Panc1 (cell line): ENCODE results near the gene C5. TPM values are rescaled to one million over a fixed set of nuclear protein-coding genes. Genes with fewer than 3 reads are reported as not detected.

ENCODE experiments used
- ATAC-seq: fragments of 200-7000 bp; cut with Tn5 transposase; 2 replicates; pipeline ENCODE4 v1.9.1; 2020; ENCODE audit warnings: mild to moderate bottlenecking, moderate library complexity
- BruUV-seq: library from RNA; stranded (reverse); fragments of 400-500 nt; replicated peaks from 2 replicates; lab custom pipeline; 2021; lab: Mats Ljungman, UMichigan
- CTCF ChIA-PET: fragments of 300-600 bp; sonication (Branson Sonifier 250); formaldehyde crosslinking; loops from one replicate; lab custom pipeline; 2022; ENCODE audit warnings: antibody characterized with exemption; lab: Charles Lee
- POLR2A ChIA-PET: fragments of 300-600 bp; sonication (Branson Sonifier 250); formaldehyde crosslinking; loops from one replicate; lab custom pipeline; 2022; ENCODE audit warnings: antibody characterized with exemption; lab: Charles Lee
- DNase-seq: peaks from one replicate; pipeline ENCODE4 v3.0.0-alpha.2; 2010; ENCODE audit warnings: low read depth, low spot score
- H3K27ac ChIP-seq: 2 replicates; pipeline ENCODE4 v1.5.1; 2011; ENCODE audit warnings: mild to moderate bottlenecking, low read length, inconsistent platforms
- H3K27me3 ChIP-seq: fragments of 200-500 bp; sonication (Bioruptor generic); 2 replicates; pipeline ENCODE4 v1.6.0; 2014; ENCODE audit warnings: low read length, inconsistent platforms; ENCODE audit not compliant: control insufficient read depth, insufficient read depth
- H3K36me3 ChIP-seq: fragments of 200-500 bp; sonication (Bioruptor generic); 2 replicates; pipeline ENCODE4 v1.5.1; 2014; ENCODE audit warnings: inconsistent platforms, mild to moderate bottlenecking, low read length, moderate library complexity; ENCODE audit not compliant: control insufficient read depth, insufficient read depth
- H3K4me1 ChIP-seq: 2 replicates; pipeline ENCODE4 v1.5.1; 2011; ENCODE audit warnings: inconsistent platforms, mild to moderate bottlenecking, low read length, moderate library complexity; ENCODE audit not compliant: control insufficient read depth, insufficient read depth
- H3K4me3 ChIP-seq, 2 experiments: 2 replicates each; pipeline ENCODE4 v1.5.1; 2011 to 2012; ENCODE audit warnings: low read depth in 2 of 2, low read length in 2 of 2, mild to moderate bottlenecking in 2 of 2, inconsistent platforms in 1 of 2, moderate library complexity in 1 of 2
- H3K9me3 ChIP-seq: fragments of 200-500 bp; sonication (Bioruptor generic); 2 replicates; pipeline ENCODE4 v1.5.1; 2014; ENCODE audit warnings: low read depth, mild to moderate bottlenecking, inconsistent platforms, low read length, moderate library complexity; ENCODE audit not compliant: control insufficient read depth, insufficient read depth
- CTCF ChIP-seq: fragments of 450-650 bp; IDR thresholded peaks from 2 replicates; pipeline ENCODE4 v1.5.1; 2017; ENCODE audit warnings: mild to moderate bottlenecking
- POLR2AphosphoS5 ChIP-seq: IDR thresholded peaks from 2 replicates; pipeline ENCODE4 v1.6.1; 2012; ENCODE audit warnings: mild to moderate bottlenecking, low read depth, low read length, moderate library complexity
- REST ChIP-seq, 2 experiments: IDR thresholded peaks; 2 replicates each; pipeline ENCODE4 v1.6.1; 2011 to 2012; ENCODE audit warnings: low read depth in 2 of 2, control low read depth in 1 of 2, low read length in 1 of 2, mild to moderate bottlenecking in 1 of 2, moderate library complexity in 1 of 2; ENCODE audit not compliant: insufficient read depth in 1 of 2
- SIN3A ChIP-seq: IDR thresholded peaks from 2 replicates; pipeline ENCODE4 v1.6.1; 2012; ENCODE audit warnings: low read depth, mild to moderate bottlenecking, low read length, moderate library complexity, borderline replicate concordance; ENCODE audit not compliant: insufficient read depth
- TCF7L2 ChIP-seq: IDR thresholded peaks from 2 replicates; pipeline ENCODE4 v1.6.1; 2011; ENCODE audit warnings: mild to moderate bottlenecking, low read depth, low read length, inconsistent platforms
- in situ Hi-C: cut with HindIII; loops from 2 replicates; pipeline ENCODE4 v1.10.0; 2016; ENCODE audit warnings: low sequenced_read_pairs, low pct_unique_long_range_greater_than_20kb
- intact Hi-C: fragments of 100-400 bp; cut with micrococcal nuclease; formaldehyde crosslinking; loops from one replicate; pipeline ENCODE4 v1.10.0; 2022; ENCODE audit not compliant: unreplicated experiment
- total RNA-seq: library from RNA; stranded (reverse); gene quantifications from one replicate; pipeline ENCODE4 v1.2.1, GENCODE V29; 2021; ENCODE audit not compliant: unreplicated experiment

The C5 gene
- total RNA-seq, 1 experiment from 2014 or later = 1.6 TPM

- DNase-seq (no peak), ATAC-seq (no peak)
- Histone ChIP-seq H3K9me3 (no peaks in the 10 kb centered on the region), H3K4me1 (no peaks in the 10 kb centered on the region), H3K27ac (no peak overlapping the region), H3K27me3 (no peaks in the 10 kb centered on the region), H3K4me3 (no peak overlapping the region), H3K36me3 (no peaks in the 10 kb centered on the region)
- intact Hi-C loops (no loop called here), in situ Hi-C loops (no loop called here)
- TF ChIP-seq REST (IDR thresholded peaks at IDR 0.05; ENCODE audit: insufficient read depth in 1 of 2, low read depth in 2 of 2, low read length in 1 of 2) (no peak), POLR2AphosphoS5 (no peak), SIN3A (no peak), CTCF (no peak)
- BruUV-seq = no TSS peak
- POLR2A ChIA-PET = no interaction called here
- CTCF ChIA-PET = no interaction called here
Measured at GRCh38 chr9:120998111-120998510, 52.0 kb downstream of the C5 start.

- in situ Hi-C loops = no loop called here
- POLR2A ChIA-PET = no interaction called here
- no peak for ATAC-seq
Measured at GRCh38 chr9:120997502-120997901, 52.6 kb downstream of the C5 start.

More at GRCh38 chr9:120997502-120997901, 52.6 kb downstream of the C5 start:
- CTCF ChIA-PET = no interaction called here
- Histone ChIP-seq H3K27ac (no peak overlapping the region), H3K4me3 (no peak overlapping the region), H3K36me3 (no peaks in the 10 kb centered on the region), H3K4me1 (no peaks in the 10 kb centered on the region), H3K27me3 (no peaks in the 10 kb centered on the region), H3K9me3 (no peaks in the 10 kb centered on the region)
- no peak for TF ChIP-seq SIN3A
- TF ChIP-seq REST (IDR thresholded peaks at IDR 0.05; ENCODE audit: insufficient read depth in 1 of 2, low read depth in 2 of 2, low read length in 1 of 2) = no peak
- no peak for TF ChIP-seq POLR2AphosphoS5
- TF ChIP-seq CTCF = no peak
- TF ChIP-seq TCF7L2 = no peak
- no peak for DNase-seq
- intact Hi-C loops = no loop called here
- no TSS peak for BruUV-seq
